Measurements from ENCODE around the gene RPLP2.

The RPLP2 gene

GRCh38 chr11:809287-810039 is at the start of gene RPLP2 (continued):
- TF ChIP-seq, protein P1, sequence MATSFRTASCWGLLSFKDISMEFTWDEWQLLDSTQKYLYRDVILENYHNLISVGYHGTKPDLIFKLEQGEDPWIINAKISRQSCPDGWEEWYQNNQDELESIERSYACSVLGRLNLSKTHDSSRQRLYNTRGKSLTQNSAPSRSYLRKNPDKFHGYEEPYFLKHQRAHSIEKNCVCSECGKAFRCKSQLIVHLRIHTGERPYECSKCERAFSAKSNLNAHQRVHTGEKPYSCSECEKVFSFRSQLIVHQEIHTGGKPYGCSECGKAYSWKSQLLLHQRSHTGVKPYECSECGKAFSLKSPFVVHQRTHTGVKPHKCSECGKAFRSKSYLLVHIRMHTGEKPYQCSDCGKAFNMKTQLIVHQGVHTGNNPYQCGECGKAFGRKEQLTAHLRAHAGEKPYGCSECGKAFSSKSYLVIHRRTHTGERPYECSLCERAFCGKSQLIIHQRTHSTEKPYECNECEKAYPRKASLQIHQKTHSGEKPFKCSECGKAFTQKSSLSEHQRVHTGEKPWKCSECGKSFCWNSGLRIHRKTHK (tag by site-specific recombination; IDR thresholded peaks at IDR 0.05) = no peak
- TF ChIP-seq SP2 (tag by site-specific recombination; IDR thresholded peaks at IDR 0.05) (peak; percentile 89), MZF1 (tag by site-specific recombination; IDR thresholded peaks at IDR 0.05; ENCODE audit: borderline replicate concordance) (no peak), ZNF768 (tag by site-specific recombination; IDR thresholded peaks at IDR 0.05) (no peak), ZNF513 (tag by site-specific recombination; IDR thresholded peaks at IDR 0.05) (no peak), ZIC2 (tag by site-specific recombination; IDR thresholded peaks at IDR 0.05) (0 out of 2 replicates have a peak, but pooled peaks have one; percentile 24), ZNF248 (tag by site-specific recombination; IDR thresholded peaks at IDR 0.05) (no peak), ZNF211 (tag by site-specific recombination; IDR thresholded peaks at IDR 0.05; ENCODE audit: low read depth) (no peak), ZNF133 (tag by site-specific recombination; IDR thresholded peaks at IDR 0.05) (no peak), SCRT2 (tag by site-specific recombination; IDR thresholded peaks at IDR 0.05) (no peak), PBX3 (CRISPR knock-in tag; IDR thresholded peaks at IDR 0.05) (peak; percentile 76), SETDB1 (IDR thresholded peaks at IDR 0.05; ENCODE audit: insufficient read length, low read length) (no peak), ZNF148 (tag by site-specific recombination; IDR thresholded peaks at IDR 0.05; ENCODE audit: borderline replicate concordance) (no peak), ZBTB49 (tag by site-specific recombination; IDR thresholded peaks at IDR 0.05; ENCODE audit: low read depth) (no peak), IKZF3 (tag by site-specific recombination; IDR thresholded peaks at IDR 0.05) (no peak), GLI4 (tag by site-specific recombination; IDR thresholded peaks at IDR 0.05) (no peak), TSHZ1 (tag by site-specific recombination; IDR thresholded peaks at IDR 0.05; ENCODE audit: borderline replicate concordance) (no peak), ZNF555 (tag by site-specific recombination; conservative IDR thresholded peaks at IDR 0.05) (no peak), ZBTB7A (tag by site-specific recombination; IDR thresholded peaks at IDR 0.05; ENCODE audit: low read depth) (0 out of 2 replicates have a peak, but pooled peaks have one; percentile 30), ZNF18 (tag by site-specific recombination; IDR thresholded peaks at IDR 0.05) (no peak), ZBTB8A (tag by site-specific recombination; IDR thresholded peaks at IDR 0.05) (peak; percentile 59), ZSCAN23 (tag by site-specific recombination; IDR thresholded peaks at IDR 0.05) (no peak), FEZF1 (tag by site-specific recombination; IDR thresholded peaks at IDR 0.05) (peak; percentile 90), KLF10 (tag by site-specific recombination; IDR thresholded peaks at IDR 0.05) (peak; percentile 54; the same call in 1 of the 2 replicates), KLF1 (tag by site-specific recombination; IDR thresholded peaks at IDR 0.05) (peak; percentile 66)

Data from HEK293 (cell line).